ENCODE measurements around the gene CAVIN4.
A peak's percentile ranks its signal among the peaks of the same experiment; 100 is the strongest.

The CAVIN4 gene

DNA sequence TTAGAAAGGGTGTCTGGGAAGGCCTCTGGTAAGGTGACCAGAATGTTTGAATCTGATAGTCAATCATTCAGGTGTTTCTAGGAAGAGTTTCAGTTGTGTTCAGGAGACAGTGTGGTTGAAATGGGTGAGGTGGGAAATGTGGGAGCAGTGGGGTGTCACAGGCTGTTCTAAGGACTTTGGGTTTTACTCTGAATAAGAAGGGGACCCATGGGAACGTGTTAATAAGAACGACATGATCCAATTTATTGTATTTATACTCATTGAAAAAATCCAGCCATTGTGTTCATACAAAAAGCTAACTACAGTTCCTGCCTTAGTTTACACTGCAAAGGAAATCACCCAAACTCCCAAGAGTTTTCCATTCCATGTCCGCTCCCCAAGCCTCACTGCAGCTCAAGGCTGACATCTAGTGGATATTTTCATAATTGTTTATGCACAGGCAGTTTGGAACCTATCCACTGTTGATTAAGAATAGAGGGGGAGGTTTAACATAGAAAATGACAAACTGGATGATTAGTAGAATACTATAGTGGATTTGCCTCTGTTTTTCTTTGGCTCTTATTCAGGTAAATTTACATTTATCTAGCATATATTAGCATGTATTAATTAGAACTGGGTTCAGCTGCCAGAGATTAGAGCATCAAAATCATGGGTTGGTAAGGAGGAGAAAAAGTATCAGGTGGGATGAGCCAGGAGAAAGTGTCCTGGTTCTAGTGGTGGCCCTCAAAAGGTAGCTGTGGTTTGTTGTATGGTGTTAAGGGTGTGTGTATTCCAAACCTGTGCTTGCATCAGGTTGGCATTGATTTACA, 17.7 kb downstream of the CAVIN4 start:
- TF ChIP-seq RAD21 (IDR thresholded peaks at IDR 0.05; ENCODE audit: low read depth) (peak; percentile 99), TAF1 (IDR thresholded peaks at IDR 0.05; ENCODE audit: low read depth) (no peak), ZBTB7A (IDR thresholded peaks at IDR 0.05; ENCODE audit: low read depth) (no peak)

DNA sequence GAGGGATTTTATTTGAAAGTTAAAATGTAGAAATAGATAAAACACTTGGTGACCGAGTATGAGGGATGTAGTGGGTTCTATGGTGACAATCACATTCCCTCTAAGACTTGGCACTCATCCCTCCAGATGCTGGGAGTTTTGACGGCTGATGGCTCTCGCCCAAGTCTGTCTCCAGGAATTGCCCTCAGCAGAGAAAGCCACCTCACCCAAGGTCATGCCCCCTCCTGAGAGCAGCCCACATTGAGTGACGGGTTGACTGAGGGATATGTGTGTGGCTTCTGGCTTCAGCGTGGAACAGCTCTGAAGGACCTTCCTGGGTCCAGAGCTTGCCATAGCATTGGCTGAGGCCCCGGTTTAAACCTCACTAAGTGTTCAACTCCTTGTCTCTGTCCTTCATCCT, 19.4 kb downstream of the CAVIN4 start:
- no peak for TF ChIP-seq TCF12 (IDR thresholded peaks at IDR 0.05; ENCODE audit: low read depth)
- TF ChIP-seq ZBTB7A (IDR thresholded peaks at IDR 0.05; ENCODE audit: low read depth) = no peak
- no peak for TF ChIP-seq EGR1 (IDR thresholded peaks at IDR 0.05)
- TF ChIP-seq TAF1 (IDR thresholded peaks at IDR 0.05; ENCODE audit: low read depth) = no peak
- TF ChIP-seq CREB1 (IDR thresholded peaks at IDR 0.05; ENCODE audit: low read depth) = no peak
- no peak for TF ChIP-seq USF1 (IDR thresholded peaks at IDR 0.05)
- TF ChIP-seq EP300 (IDR thresholded peaks at IDR 0.05; ENCODE audit: borderline replicate concordance) = no peak
- no peak for TF ChIP-seq FOXM1 (IDR thresholded peaks at IDR 0.05; ENCODE audit: borderline replicate concordance, low read depth)
- no peak for TF ChIP-seq REST (IDR thresholded peaks at IDR 0.05; ENCODE audit: low read depth)
- TF ChIP-seq CEBPB (IDR thresholded peaks at IDR 0.05) = no peak
- TF ChIP-seq NFIC (IDR thresholded peaks at IDR 0.05) = no peak
- no peak for TF ChIP-seq RAD21 (IDR thresholded peaks at IDR 0.05; ENCODE audit: low read depth)
- no peak for TF ChIP-seq YY1 (IDR thresholded peaks at IDR 0.05; ENCODE audit: low read depth)
- no peak for TF ChIP-seq TEAD4 (IDR thresholded peaks at IDR 0.05)
- no peak for TF ChIP-seq MAX (IDR thresholded peaks at IDR 0.05)

- TF ChIP-seq REST (IDR thresholded peaks at IDR 0.05; ENCODE audit: low read depth) = no peak
- peak; percentile 48; the same call in 1 of the 2 replicates for TF ChIP-seq EGR1 (IDR thresholded peaks at IDR 0.05)
- TF ChIP-seq NFIC (IDR thresholded peaks at IDR 0.05) = peak; percentile 27; the same call in 1 of the 2 replicates
- TF ChIP-seq TAF1 (IDR thresholded peaks at IDR 0.05; ENCODE audit: low read depth) = peak; percentile 65
- peak; percentile 48; the same call in 1 of the 2 replicates for TF ChIP-seq CREB1 (IDR thresholded peaks at IDR 0.05; ENCODE audit: low read depth)
- no peak for TF ChIP-seq EP300 (IDR thresholded peaks at IDR 0.05; ENCODE audit: borderline replicate concordance)
- TF ChIP-seq USF1 (IDR thresholded peaks at IDR 0.05) = no peak
- no peak for TF ChIP-seq FOXM1 (IDR thresholded peaks at IDR 0.05; ENCODE audit: borderline replicate concordance, low read depth)
- TF ChIP-seq TCF12 (IDR thresholded peaks at IDR 0.05; ENCODE audit: low read depth) = 0 out of 2 replicates have a peak, but pooled peaks have one; percentile 26
- TF ChIP-seq RAD21 (IDR thresholded peaks at IDR 0.05; ENCODE audit: low read depth) = no peak
- peak; percentile 35; the same call in 1 of the 2 replicates for TF ChIP-seq TEAD4 (IDR thresholded peaks at IDR 0.05)
- peak; percentile 67; the same call in 1 of the 2 replicates for TF ChIP-seq YY1 (IDR thresholded peaks at IDR 0.05; ENCODE audit: low read depth)
- no peak for TF ChIP-seq ZBTB7A (IDR thresholded peaks at IDR 0.05; ENCODE audit: low read depth)
- TF ChIP-seq CEBPB (IDR thresholded peaks at IDR 0.05) = no peak
- peak; percentile 81 for TF ChIP-seq MAX (IDR thresholded peaks at IDR 0.05)
Measured at GRCh38 chr9:100598641-100599145, 20.8 kb downstream of the CAVIN4 start.

DNA sequence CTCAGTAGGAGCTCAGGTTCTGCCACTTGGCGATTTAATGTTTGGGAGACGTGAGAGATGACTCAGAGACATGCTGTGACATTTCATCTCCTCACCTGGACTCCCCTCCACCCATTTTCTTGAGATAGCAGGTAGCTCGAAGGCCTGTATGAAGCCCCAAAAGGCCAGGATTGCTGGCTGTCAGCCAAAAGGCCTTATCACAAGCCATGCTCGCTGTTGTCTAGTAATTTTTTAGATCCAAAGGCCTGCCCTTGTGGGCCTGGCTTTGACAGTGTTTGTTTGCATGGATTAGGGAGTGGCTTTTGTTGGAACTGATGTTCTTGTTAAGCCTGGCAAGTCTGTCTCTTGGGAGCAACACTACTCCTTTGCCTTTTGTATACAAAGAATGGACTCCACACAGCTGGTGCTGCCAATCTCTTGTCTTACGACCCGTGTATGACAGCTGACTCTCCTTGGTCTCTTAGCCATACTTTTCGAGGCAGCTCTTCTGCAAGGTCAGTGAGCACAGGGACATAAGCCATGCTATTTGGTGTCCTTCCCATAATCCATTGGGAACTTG, 22.7 kb downstream of the CAVIN4 start:
- no peak for TF ChIP-seq RAD21 (IDR thresholded peaks at IDR 0.05; ENCODE audit: low read depth)
- TF ChIP-seq EP300 (IDR thresholded peaks at IDR 0.05; ENCODE audit: borderline replicate concordance) = no peak
- TF ChIP-seq TEAD4 (IDR thresholded peaks at IDR 0.05) = no peak
- TF ChIP-seq NFIC (IDR thresholded peaks at IDR 0.05) = no peak
- no peak for TF ChIP-seq CREB1 (IDR thresholded peaks at IDR 0.05; ENCODE audit: low read depth)
- no peak for TF ChIP-seq REST (IDR thresholded peaks at IDR 0.05; ENCODE audit: low read depth)
- no peak for TF ChIP-seq ZBTB7A (IDR thresholded peaks at IDR 0.05; ENCODE audit: low read depth)
- no peak for TF ChIP-seq MAX (IDR thresholded peaks at IDR 0.05)
- no peak for TF ChIP-seq TAF1 (IDR thresholded peaks at IDR 0.05; ENCODE audit: low read depth)
- no peak for TF ChIP-seq YY1 (IDR thresholded peaks at IDR 0.05; ENCODE audit: low read depth)
- no peak for TF ChIP-seq EGR1 (IDR thresholded peaks at IDR 0.05)
- TF ChIP-seq CEBPB (IDR thresholded peaks at IDR 0.05) = no peak
- no peak for TF ChIP-seq FOXM1 (IDR thresholded peaks at IDR 0.05; ENCODE audit: borderline replicate concordance, low read depth)
- TF ChIP-seq TCF12 (IDR thresholded peaks at IDR 0.05; ENCODE audit: low read depth) = no peak
- no peak for TF ChIP-seq USF1 (IDR thresholded peaks at IDR 0.05)
